Smooth muscle cell (in vitro differentiated cells): ENCODE results near the gene KCNIP4. TPM values are rescaled to one million over a fixed set of nuclear protein-coding genes. Genes with fewer than 3 reads are reported as not detected.

Source experiments
- DNase-seq: peaks from one replicate; lab custom pipeline; 2025; ENCODE audit not compliant: unreplicated experiment; lab: John Stamatoyannopoulos, UW
- H2AFZ ChIP-seq: fragments of 200-600 bp; sonication (generic); 2 replicates; pipeline ENCODE4 v1.6.0; 2016; ENCODE audit warnings: antibody characterized with exemption, low read depth, mild to moderate bottlenecking
- H3F3A ChIP-seq: fragments of 200-600 bp; sonication (generic); 2 replicates; pipeline ENCODE4 v1.6.0; 2017; ENCODE audit warnings: antibody characterized with exemption, low read depth
- H3K27ac ChIP-seq: fragments of 200-600 bp; sonication (generic); 2 replicates; pipeline ENCODE4 v1.5.1; 2016; ENCODE audit warnings: low read depth, mild to moderate bottlenecking
- H3K27me3 ChIP-seq: fragments of 200-600 bp; sonication (generic); 2 replicates; pipeline ENCODE4 v1.6.1; 2016; ENCODE audit warnings: low read depth, mild to moderate bottlenecking
- H3K36me3 ChIP-seq: fragments of 200-600 bp; sonication (generic); 2 replicates; pipeline ENCODE4 v1.5.1; 2016; ENCODE audit warnings: low read depth
- H3K4me1 ChIP-seq: fragments of 200-600 bp; sonication (generic); 2 replicates; pipeline ENCODE4 v1.5.1; 2016; ENCODE audit warnings: low read depth
- H3K4me2 ChIP-seq: fragments of 200-600 bp; sonication (generic); 2 replicates; pipeline ENCODE4 v1.6.0; 2016; ENCODE audit warnings: mild to moderate bottlenecking
- H3K4me3 ChIP-seq: fragments of 200-600 bp; sonication (generic); 2 replicates; pipeline ENCODE4 v1.5.1; 2016; ENCODE audit warnings: mild to moderate bottlenecking
- H3K79me2 ChIP-seq: fragments of 200-600 bp; sonication (generic); 2 replicates; pipeline ENCODE4 v1.6.0; 2016; ENCODE audit warnings: low read depth, mild to moderate bottlenecking
- H3K9ac ChIP-seq: fragments of 200-600 bp; sonication (generic); 2 replicates; pipeline ENCODE4 v1.6.0; 2016; ENCODE audit warnings: low read depth
- H3K9me3 ChIP-seq: fragments of 200-600 bp; sonication (generic); replicated peaks from 2 replicates; pipeline ENCODE4 v1.5.1; 2016; ENCODE audit warnings: low read depth
- H4K20me1 ChIP-seq: fragments of 200-600 bp; sonication (generic); 2 replicates; pipeline ENCODE4 v1.6.0; 2016; ENCODE audit warnings: low read depth
- CTCF ChIP-seq: fragments of 200-600 bp; sonication (generic); IDR thresholded peaks from 2 replicates; pipeline ENCODE4 v1.5.1; 2017; ENCODE audit warnings: borderline replicate concordance, mild to moderate bottlenecking, antibody characterized with exemption; ENCODE audit not compliant: insufficient read depth, poor library complexity, severe bottlenecking
- whole genome bisulfite sequencing: methylation state at CpG from one replicate; pipeline ENCODE4 v1.1.7; 2016; ENCODE audit warnings: low lambda C conversion rate; 5-methylcytosine and 5-hydroxymethylcytosine counted together
- polyA plus RNA-seq: library from polyadenylated mRNA; unstranded; fragments of >200 nt; fragmentation: Nextera tagmentation; extraction: Ambion mirVana; gene quantifications from 2 replicates; pipeline ENCODE4 v1.2.1, GENCODE V29; 2016
- total RNA-seq: library from RNA; depleted of rRNA; stranded (reverse); fragments of >200 nt; gene quantifications from 2 replicates; pipeline ENCODE4 v1.2.3, GENCODE V29; 2014

The KCNIP4 gene
- total and polyA plus RNA-seq, 2 experiments from 2014 or later: 0.07 TPM; not detected in 1

- Histone ChIP-seq H3K27me3 (no peaks in the 10 kb centered on the region), H3K9me3 (no peaks in the 10 kb centered on the region), H3K4me2 (peak overlapping the region; percentile 16), H3K36me3 (no peaks in the 10 kb centered on the region), H3K9ac (no peak overlapping the region), H3K4me3 (no peak overlapping the region), H4K20me1 (no peaks in the 10 kb centered on the region), H3K4me1 (no peaks in the 10 kb centered on the region), H2AFZ (no peak overlapping the region), H3K79me2 (no peaks in the 10 kb centered on the region), H3F3A (no peaks in the 10 kb centered on the region), H3K27ac (no peak overlapping the region)
- TF ChIP-seq CTCF: no peak
- 4% methylated on average over 2 of the region's 2 CpGs for WGBS
- DNase-seq: no peak
Observed at GRCh38 chr4:21664355-21664754, 284.2 kb downstream of the KCNIP4 start.

- TF ChIP-seq CTCF: no peak
- Histone ChIP-seq H3K36me3 (no peaks in the 10 kb centered on the region), H4K20me1 (no peaks in the 10 kb centered on the region), H3K4me3 (no peak overlapping the region), H3F3A (no peaks in the 10 kb centered on the region), H3K4me2 (no peak overlapping the region), H3K27me3 (no peaks in the 10 kb centered on the region), H2AFZ (no peak overlapping the region), H3K9ac (no peak overlapping the region), H3K27ac (no peak overlapping the region), H3K79me2 (no peaks in the 10 kb centered on the region), H3K9me3 (no peaks in the 10 kb centered on the region), H3K4me1 (no peaks in the 10 kb centered on the region)
- DNase-seq: no peak
- 64% methylated on average over 2 of the region's 2 CpGs for WGBS
Observed at GRCh38 chr4:21656832-21657231, 291.7 kb downstream of the KCNIP4 start.

- WGBS: 38% methylated on average over 4 of the region's 4 CpGs
- no peak overlapping the region for H2AFZ ChIP-seq
- no peaks in the 10 kb centered on the region for H3K9me3 ChIP-seq
- no peaks in the 10 kb centered on the region for H3K27me3 ChIP-seq
- no peaks in the 10 kb centered on the region for H3F3A ChIP-seq
- no peaks in the 10 kb centered on the region for H3K4me1 ChIP-seq
- H3K27ac ChIP-seq: no peak overlapping the region
- no peak for DNase-seq
- H3K79me2 ChIP-seq: no peaks in the 10 kb centered on the region
- H3K4me2 ChIP-seq: no peak overlapping the region
- no peaks in the 10 kb centered on the region for H3K36me3 ChIP-seq
- no peak overlapping the region for H3K4me3 ChIP-seq
- no peak overlapping the region for H3K9ac ChIP-seq
- no peak for TF ChIP-seq CTCF
- no peaks in the 10 kb centered on the region for H4K20me1 ChIP-seq
Observed at GRCh38 chr4:21655031-21655430, 293.5 kb downstream of the KCNIP4 start.

GRCh38 chr4:21652508-21653231, 295.9 kb downstream of the KCNIP4 start:
- no peaks in the 10 kb centered on the region for H4K20me1 ChIP-seq
- H3K9me3 ChIP-seq: no peaks in the 10 kb centered on the region
- H3K4me2 ChIP-seq: no peak overlapping the region
- no peak for TF ChIP-seq CTCF
- H3F3A ChIP-seq: no peaks in the 10 kb centered on the region
- no peak overlapping the region for H3K27ac ChIP-seq
- DNase-seq: no peak
- whole genome bisulfite sequencing: 87% methylated on average over 3 of the region's 3 CpGs
- H3K79me2 ChIP-seq: no peaks in the 10 kb centered on the region
- H3K36me3 ChIP-seq: no peaks in the 10 kb centered on the region
- H2AFZ ChIP-seq: no peak overlapping the region
- H3K27me3 ChIP-seq: no peaks in the 10 kb centered on the region
- no peak overlapping the region for H3K4me3 ChIP-seq
- H3K9ac ChIP-seq: no peak overlapping the region
- H3K4me1 ChIP-seq: no peaks in the 10 kb centered on the region
